RPMI8226 (cell line): Measurements from ENCODE around the gene COP1.

Experiments
- DNase-seq: peaks from one replicate; pipeline ENCODE4 v3.0.0-alpha.2; 2015

Gene COP1

DNA sequence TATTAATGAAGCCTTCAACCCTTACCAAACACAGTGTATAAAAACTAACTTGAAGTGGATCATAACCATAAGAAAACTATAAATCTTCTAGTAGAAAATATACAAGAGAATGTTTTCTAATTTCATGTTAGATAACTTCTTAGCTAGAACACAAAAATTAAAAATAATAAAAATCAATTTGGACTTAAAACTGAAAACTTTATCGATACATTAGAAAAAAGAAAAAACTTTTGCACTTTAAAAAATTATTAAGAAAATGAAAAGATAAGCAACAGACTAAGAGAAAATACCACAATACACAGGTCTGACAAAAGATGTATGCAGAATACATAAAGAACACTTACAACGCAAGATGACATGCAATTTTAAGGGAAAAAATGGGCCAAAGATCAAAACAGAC, 8.7 kb downstream of the COP1 start:
- DNase-seq: no peak

DNA sequence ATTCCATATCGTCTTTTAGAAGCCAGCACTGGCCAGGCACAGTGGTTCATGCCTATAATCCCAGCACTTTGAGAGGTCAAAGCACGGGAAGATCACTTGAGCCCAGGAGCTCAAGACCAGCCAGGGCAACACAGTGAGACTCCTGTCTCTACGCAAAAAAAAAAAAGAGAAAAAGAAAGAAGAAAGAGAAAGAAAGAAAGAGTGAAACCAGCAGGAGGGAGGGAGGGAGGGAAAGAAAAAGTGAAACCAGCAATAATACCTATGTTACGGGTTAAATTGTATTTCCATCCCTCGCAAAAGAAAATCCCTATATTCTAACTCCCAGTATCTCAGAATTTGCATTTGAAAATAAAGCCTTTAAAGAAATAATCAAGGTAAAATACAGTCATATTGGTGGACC, 10.4 kb downstream of the COP1 start:
- DNase-seq: no peak

DNA sequence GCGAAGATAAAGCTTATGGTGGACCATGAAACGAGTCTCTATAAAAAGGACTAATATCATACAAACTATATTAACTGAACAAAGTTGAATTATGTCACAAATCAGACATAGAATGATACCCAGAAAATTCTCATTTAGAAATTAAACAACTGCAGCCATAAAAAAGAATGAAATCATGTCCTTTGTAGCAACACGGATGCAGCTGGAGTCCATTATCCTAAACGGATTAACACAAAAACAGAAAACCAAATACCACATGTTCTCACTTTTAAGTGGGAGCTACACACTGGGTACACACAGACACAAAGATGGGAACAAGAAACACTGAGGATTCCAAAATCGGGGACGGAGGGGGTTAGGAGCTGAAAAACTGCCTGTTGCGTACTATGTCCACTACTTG, 11.5 kb downstream of the COP1 start:
- DNase-seq: no peak

DNA sequence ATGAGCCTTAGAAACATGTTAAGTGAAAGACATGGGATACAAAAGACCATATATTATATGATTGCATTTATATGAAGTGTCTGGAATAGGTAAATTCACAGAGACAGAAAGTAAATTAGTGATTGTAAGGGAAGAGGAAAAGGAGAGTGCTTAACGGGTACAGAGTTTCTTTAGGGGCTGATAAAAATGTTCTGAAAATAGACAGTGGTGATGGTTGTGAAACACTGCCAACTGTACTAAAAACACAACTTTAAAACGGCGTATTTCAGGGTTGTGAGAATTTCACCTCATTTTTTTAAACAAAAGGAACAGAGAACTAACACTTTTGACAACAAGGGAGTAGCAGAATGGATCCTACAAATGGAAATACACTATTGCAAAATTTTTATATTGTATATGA, 13.4 kb downstream of the COP1 start:
- no peak for DNase-seq

DNA sequence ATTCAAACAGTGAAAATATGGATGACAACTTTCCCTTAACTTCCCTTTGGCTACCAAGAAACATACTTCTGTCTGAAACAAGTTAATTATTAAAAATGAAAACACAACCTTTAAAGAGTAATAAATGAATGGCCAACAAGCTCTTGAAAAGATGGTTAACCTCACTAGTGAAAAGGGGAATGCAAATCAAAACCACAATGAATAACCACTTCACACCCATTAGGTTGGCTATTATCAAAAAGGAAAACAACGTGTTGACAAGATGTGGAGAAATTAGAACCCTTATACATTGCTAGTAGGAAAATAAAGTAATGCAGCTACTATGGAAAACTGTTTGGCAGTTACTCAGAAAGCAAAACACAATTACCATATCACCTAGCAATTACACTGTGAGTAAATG, 14.1 kb downstream of the COP1 start:
- no peak for DNase-seq

DNA sequence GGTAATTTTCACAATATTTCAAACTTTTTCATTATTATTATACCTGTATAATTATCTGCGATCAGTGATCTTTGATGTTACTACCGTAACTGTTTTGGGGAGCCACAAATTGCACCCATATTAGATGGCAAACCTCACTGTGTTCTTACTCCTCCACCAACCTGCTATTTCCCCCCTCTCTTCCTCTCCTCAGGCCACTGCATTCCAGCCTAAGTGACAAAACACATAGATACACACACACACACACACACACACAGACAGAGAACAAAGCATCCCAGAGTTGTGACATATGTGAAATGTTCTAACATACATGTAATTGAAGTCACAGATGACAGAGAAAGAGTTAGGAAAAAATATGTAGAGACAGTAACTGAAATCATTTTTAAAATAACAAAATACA, 18.5 kb downstream of the COP1 start:
- no peak for DNase-seq

DNA sequence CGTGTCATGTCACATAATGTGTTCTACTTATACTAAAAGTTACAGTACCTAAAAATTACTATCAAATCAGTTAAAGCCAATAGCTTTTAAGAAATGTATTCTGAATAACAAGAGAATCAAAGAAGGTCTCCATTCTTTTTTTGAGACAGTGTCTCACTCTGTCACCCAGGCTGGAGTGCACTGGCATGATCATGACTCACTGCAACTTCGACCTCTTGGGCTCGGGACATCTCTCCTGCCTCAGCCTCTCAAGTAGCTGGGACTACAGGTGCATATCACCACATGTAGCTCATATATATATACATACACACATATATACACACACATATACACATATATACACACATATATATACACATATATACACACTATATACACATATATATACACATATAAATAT, 20.1 kb downstream of the COP1 start:
- DNase-seq: no peak

DNA sequence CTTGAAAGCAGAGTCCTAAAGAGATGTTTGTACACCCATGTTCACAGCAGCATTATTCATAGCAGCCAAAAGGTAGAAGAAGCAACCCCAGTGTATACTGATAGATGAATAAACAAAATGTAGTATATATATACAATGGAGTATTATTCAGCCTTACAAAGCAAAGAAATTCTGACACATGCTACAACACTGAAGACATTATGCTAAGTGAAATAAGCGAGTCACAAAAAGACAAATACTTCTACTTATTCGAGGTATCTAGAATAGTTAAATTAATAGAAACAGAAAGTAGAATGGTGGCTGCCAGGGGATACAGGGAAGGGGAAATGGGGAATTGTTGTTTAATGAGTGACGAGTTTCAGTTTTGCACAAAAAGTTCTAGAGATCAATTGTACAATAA, 23.5 kb downstream of the COP1 start:
- DNase-seq: no peak

DNA sequence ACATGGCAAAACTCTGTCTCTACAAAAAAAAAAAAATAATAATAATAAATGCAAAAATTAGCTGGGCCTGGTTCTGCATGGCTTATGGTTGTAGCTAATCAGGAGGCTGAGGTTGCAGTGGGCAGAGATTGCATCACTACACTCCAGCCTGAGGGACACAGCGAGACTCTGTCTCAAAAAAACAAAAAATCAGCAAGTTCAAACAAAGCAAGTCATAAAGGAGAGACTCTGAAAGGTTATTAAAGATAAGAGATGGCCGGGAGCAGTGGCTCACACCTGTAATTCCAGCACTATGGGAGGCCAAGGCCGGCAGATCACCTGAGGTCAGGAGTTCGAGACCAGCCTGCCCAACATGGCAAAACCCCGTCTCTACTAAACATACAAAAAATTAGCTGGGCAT, 28.8 kb downstream of the COP1 start:
- no peak for DNase-seq

DNA sequence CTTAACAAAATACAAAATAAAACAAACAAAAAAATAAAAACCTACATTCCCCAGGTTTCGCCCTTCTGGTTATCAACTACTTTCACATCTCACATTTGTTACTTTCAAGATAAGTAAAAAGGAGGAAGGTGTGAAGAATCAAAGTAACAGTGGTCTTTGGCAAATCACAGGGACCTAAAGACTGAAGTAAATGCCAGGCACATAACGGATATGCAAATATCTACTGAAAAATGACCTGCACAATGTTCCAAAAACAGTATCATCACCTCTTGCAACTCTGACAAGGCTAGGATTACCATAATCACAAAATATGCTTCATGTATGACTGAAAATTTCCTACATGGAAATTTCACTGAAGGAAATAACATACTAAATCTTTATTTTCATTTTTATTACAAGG, 29.3 kb downstream of the COP1 start:
- no peak for DNase-seq

DNA sequence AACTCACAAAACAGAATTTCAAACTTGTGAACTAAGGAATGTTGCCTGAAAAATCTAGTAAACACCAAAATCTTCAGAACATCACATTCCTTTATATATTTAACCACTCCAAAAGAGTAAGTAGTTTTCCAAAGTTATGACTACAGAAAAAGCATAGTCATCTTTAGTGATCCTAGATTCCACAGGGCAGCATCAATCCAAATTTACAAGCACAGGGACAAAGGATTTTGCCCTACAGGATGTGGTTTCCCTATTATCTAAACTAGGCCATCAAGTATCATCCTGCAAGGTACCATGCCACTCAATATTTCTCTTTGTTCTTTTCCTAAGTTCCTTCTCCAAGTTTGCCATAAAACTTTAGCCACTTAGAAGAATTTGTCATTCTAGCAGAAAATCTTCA, 33.0 kb downstream of the COP1 start:
- DNase-seq: no peak

DNA sequence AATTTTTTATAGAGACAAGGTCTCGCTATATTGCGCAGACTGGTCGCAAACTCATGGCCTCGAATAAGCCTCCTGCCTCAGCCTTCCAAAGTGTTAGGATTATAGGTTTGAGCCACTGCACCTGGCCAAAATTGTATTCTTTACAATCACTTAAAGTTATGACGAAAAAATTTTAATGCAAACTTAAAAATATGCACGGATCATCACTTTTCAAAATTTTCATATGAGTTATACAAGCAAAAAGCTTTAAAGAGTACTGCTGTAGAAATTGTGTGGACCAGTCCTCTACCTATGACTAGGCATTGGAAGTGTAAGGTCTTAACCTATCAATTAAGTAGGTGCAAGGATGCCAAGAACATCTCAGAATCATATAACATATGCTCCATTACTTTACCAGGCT, 34.9 kb downstream of the COP1 start:
- DNase-seq: no peak

DNA sequence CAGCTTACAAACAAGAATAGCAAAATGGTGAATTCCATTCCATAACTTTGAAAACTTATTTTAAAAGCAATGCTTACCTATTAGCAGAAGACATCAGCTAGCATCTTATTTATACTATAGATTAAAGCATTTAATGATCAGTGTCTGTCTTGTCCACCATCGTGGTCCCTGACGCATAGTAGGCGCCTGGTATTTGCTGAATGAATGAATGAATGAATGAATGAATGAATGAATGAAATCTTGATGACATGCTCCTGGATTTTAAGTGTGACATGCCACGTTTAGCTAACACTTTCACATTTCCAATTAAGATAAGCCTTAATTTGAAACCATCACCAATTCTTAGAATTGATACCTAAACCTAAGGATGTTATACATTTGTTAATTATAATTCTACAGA, 39.9 kb downstream of the COP1 start:
- DNase-seq: no peak

DNA sequence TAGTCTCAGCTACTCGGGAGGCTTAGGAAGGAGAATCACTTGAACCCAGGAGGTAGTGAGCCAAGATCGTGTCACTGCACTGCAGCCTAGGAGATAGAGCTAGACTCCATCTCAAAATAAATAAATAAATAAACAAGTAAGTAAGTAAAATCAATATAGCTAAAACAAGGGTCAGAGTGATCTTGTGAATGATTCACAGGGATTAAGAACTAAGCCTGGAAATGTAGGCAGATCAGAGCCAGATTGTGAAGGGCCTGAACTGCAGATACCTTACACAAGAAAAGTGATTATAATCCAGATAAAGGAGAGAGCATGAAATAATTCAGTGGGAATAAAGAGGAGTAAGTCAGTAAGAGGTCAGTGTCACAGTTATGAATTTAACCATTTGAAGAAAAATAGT, 41.5 kb downstream of the COP1 start:
- DNase-seq: no peak

DNA sequence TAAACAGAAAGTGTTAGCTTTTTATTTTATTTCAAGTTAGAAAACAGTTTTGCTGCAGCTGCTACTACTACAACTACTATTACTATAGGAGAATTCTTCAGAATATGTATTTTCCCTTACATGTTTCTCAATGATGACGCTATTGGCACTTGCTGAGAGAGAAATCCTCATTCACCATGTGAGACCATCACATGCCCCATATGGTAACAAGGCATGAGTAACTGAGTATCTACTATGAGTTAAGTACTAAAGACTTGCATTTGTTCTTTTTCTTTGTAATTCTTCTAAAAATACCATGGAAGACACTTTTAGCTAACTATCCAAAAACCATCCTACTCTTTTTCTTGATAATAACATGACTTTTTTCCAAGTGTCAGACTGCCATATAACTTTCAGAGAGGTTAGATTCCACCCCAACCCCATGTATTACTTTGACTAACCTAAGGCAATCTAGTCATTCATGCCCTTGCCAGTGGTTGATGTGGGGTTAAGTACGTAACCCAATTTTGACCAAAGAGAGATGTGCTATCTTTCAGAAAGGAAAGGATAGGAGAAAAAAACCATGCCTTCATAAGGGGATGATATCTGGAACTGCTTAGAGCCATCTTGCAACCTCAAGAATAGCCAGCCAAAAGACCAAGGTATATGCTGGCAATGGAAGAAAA, 42.9 kb downstream of the COP1 start:
- no peak for DNase-seq

DNA sequence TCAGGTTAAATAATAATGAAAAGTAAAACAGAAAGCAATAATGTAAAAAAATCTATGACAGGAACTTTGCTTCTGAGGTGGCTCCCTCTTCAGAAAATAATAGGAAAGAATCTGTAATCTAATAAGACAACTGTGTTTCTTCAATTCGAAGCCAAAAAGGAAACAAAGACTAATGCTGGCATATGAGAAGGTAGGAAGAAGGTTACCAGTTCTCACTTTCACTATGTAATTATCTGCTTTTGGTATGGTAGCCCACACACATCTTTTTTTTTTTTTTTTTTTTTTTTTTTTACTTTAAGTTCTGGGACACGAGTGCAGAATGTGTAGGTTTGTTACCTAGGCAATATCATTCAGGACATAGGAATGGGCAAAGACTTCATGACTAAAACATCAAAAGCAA, 47.1 kb downstream of the COP1 start:
- DNase-seq: no peak

DNA sequence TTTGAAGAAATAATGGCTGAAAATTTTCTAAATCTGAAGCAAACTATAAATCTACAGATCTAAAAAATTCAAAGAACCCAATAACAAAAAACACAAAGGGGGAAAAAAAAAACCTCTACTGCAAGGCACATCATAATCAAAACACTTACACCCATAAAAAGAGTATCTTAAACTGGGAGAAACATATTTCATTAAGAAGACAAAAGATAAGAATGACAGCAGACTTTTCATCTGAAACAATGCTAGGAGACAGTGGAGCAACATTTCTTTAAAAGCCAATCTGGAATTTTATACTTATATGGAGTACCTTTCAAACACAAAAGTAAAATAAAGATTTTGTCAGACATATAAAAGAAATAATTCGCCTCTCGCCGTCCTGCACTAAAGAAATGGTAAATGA, 49.1 kb downstream of the COP1 start:
- DNase-seq: no peak

DNA sequence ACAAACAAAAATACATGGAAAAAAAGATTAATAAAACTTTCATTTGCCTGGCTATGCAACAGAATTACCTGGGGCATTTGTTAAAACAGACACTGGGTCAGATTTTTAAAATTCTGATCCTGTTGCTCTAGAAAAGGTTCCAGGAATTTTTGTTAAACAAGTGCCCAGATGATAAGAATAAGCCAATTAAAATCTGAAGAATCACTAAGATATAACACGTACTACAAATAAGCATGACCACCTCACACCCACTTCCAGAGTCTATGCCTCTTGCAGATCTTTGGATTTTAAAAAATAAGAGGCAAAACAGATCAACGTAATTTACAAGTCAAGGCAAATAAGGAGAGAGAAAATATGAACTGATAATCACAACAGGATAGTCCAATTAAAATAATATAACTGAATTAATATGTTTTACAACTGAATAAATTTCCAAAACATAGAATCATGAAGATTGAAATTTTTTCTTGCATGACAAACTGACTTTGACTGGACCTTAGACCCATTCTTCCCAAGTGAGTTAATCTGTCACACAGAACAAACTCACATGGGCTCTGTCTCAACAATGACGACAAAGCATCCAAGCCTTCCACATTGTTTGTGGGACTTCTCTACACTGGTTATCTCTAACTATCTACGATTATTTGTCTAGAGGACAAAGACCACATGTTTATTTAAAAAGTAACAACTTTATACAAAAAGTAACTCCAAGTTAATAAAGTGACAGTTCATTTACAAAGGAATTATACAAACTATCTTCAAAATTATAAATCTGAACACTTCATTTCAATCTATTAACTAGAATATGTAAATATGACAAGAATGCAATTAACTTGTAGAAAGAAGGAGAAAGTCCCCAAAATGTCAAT, 56.9 kb downstream of the COP1 start:
- no peak for DNase-seq

DNA sequence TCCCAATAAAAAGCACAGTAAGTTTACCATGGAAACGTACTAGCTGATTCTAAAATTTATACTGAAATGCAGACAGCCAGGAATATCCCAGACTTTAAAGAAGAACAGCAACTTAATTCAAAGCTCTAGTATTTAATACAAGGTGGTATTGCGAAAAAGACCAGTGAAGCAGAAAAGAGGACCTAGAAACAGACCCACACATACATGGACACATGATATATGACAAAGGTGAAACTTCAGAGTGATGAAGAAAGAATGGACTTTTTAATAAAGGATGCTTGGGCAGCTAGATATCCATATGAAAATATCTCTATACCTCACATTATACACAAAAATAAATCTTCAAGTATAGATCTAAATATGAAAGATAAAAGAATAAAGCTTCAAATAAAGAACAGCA, 62.6 kb downstream of the COP1 start:
- DNase-seq: no peak

DNA sequence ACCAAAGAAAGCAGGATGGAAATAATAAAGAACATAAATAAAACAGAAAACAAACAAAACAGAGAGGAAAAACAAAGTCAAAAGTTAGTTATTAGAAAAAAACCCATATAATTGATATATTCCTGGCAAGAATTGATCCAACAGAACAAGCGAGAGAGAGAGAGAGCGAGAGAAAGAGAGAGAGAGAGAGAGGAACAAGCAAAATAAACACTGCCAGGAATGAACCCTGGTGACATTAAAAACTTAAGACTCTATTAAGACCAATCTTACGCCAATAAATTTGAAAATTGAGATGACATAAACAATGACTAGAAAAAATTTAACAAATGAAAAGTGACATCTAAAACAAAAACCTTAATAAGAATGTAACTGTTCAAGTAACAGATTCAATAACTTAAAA, 64.1 kb downstream of the COP1 start:
- no peak for DNase-seq

DNA sequence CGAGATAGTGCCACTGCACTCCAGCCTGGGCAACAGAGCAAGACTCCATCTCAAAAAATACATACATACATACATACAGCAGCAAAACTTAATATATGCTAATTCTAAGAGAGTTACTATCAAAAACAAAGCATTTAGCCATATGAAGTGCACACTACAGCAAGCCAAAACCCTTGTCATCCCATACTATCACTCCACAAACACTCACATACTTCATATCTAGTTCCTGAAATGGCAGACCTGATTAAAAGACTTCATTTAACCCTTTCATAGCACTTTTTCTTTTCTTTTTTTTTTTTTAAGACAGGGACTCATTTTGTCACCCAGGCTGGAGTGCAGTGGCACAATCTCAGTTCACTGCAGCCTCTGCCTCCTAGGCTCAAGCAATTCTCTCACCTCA, 65.6 kb downstream of the COP1 start:
- no peak for DNase-seq

DNA sequence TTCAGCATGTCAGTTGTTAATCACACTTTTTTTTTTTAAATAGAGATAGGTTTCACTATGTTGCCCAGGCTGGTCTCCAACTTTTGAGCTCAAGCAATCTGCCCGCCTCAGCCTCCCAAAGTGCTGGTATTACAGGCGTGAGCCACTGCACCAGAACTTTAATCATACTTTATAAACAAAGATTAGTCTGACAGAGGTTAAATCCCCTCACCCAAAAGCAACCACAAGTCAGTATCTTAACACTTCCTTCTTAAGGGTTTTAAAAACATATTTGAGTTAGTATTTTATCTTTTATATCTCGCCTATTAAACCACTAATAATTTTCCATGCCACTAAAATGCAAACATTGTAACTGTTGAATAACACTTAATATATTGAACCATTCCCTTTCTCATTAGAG, 70.2 kb downstream of the COP1 start:
- DNase-seq: no peak

DNA sequence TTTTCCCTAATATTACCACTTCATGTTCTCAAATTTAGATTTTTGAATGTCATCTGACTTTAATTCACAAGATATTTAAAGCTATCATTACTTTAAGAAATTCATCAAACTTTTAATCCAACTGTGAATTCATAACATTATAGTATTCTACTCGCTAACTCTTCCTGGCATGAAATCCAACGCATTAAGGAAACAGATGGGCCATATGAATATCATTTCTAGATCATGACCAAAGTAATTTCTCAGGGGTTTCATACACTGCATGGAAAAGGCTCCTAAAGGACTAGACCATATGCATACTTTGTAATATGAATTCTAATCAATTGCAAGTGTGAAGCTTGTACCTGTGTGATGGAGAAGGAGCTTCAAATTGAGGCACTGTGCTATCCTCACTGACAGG, 72.4 kb downstream of the COP1 start:
- no peak for DNase-seq

DNA sequence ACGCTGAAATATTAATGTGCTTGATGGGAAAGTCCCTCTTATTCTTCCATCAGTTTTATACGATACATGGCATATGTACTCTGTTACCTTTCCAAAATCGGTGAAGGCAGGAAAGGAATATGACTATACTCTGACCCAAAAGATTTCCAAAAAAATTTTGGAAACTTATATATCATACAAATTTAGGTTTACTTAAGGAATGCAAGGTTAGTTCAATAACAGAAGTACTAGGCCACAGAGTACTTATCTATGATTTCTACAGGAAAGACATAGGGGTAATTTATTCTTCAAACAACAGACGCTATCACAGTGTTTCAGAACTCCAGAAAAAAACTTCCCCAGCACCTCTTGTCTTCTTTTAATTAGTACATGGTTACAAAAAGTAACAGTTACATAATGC, 84.8 kb downstream of the COP1 start:
- no peak for DNase-seq

DNA sequence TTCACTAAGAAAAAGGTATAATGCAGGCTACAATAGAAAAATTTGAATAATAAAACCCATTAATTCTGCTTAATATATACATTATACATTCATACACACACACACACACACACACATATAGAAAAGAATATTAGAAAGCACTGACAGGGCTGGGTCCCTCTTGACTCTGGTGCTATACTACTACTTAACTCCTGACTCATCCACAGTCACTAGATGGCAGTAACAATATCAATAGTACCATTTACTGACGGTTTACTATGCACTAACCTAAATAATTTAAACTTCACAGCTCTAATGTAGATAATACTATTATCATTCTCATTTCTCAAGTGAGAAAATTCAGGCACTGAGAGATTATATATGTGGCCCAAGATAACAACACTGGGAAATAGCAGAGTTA, 87.5 kb downstream of the COP1 start:
- DNase-seq: no peak
